Measurements from ENCODE around the gene SCLY. TPM values are rescaled to one million over a fixed set of nuclear protein-coding genes. Genes with fewer than 3 reads are reported as not detected.

The SCLY gene
- total and polyA plus RNA-seq, 7 donors: 4.6 to 10.1 (median 6.5) TPM

DNA sequence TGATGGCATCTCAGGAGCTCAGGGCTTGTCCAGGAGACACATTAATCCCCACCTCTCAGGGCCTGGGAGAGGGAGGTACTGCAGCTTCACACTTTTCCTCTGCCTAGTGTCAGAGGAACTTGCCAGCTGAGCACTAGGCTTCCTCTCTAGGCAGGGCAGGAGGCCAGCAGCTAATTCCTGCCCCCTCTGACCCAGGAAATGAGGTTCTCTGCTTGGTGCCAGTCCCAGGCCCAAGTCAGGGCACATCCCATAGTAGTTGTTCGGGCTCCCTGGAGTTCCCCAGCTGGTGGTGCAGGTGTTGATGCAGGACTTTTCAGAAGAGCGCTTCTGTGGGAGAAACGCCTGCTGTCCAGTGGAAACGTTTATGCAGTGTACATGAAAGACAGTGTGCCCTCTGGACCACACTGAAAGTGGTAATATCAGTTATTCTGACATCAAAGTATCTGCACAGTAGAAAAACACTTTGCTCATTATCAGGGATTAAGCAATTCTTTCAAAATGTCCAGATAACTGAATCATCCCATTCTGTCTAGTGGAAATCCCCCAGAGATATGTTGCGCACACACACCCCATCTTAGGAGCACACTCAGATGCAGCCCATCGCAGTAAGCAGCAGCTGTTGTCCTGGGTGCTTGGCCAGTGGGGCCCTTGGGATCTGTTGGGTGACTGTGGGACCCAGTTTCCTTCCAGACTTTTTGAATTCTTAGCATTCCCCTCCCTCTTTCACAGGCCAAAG lies 17.8 kb upstream of the SCLY start:
- Histone ChIP-seq H3K27ac (no peak overlapping the region), H3K27me3 (ENCODE audit: insufficient read depth in 3 of 3, low read length in 2 of 3) (no peaks in the 10 kb centered on the region), H3K9me3 (no peaks in the 10 kb centered on the region), H3K4me3 (no peak overlapping the region), H3K36me3 (ENCODE audit: insufficient read depth in 1 of 2, low read depth in 1 of 2) (peaks cover 2 to 74% of the 10 kb centered on the region in 2 donors), H3K4me1 (no peaks in the 10 kb centered on the region)
- intact Hi-C loops (cut with DNase I): no loop called here
- TF ChIP-seq, protein P1, sequence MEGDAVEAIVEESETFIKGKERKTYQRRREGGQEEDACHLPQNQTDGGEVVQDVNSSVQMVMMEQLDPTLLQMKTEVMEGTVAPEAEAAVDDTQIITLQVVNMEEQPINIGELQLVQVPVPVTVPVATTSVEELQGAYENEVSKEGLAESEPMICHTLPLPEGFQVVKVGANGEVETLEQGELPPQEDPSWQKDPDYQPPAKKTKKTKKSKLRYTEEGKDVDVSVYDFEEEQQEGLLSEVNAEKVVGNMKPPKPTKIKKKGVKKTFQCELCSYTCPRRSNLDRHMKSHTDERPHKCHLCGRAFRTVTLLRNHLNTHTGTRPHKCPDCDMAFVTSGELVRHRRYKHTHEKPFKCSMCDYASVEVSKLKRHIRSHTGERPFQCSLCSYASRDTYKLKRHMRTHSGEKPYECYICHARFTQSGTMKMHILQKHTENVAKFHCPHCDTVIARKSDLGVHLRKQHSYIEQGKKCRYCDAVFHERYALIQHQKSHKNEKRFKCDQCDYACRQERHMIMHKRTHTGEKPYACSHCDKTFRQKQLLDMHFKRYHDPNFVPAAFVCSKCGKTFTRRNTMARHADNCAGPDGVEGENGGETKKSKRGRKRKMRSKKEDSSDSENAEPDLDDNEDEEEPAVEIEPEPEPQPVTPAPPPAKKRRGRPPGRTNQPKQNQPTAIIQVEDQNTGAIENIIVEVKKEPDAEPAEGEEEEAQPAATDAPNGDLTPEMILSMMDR (IDR thresholded peaks at IDR 0.05): no peak
- peak in 1 of 4 donors; percentile 7 for ATAC-seq
- no peak for DNase-seq
- WGBS, 3 donors: 83 to 86% (median 84%) methylated on average over 6 of the region's 6 CpGs

DNA sequence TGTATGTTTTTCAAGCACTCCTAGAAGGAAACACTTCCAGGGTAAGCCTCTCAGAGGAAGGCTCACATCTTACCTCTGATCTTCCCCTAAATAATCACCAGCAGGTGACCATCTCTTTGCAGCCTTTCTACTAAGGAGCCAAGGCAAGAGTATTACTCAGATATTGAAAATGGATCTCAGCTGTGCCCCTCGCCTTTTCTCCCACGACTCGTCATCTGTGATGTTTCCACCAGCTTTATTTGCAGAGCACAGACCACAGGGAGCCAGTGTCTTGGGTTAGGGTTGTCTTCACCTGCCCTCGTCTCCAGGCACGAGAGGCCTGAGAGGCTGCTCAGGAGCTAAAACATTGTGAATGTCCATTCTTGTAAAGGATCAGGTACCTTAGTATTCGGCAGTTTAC lies 16.9 kb upstream of the SCLY start:
- WGBS, 3 donors: 92 to 93% (median 93%) methylated on average over 6 of the region's 6 CpGs
- intact Hi-C loops (cut with DNase I): no loop called here

DNA sequence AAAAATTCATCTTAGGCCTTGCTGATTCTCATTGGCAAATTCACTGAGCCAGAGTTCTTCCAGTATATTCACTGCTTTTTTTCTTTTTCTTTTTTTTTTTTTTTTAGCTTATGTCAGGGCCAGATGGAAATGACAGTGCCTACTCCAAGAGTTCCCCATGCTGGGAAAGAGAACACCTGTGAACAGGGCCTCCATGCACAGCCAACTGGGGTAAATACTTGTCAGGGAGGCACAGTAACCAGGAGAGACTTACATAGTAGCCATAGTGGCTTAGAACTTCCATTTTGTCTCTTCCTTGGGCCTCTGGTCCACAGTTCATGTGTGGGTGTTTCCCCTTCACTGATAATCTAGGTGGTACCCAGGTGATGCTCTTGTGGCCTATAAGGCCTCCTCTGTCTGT lies 15.2 kb upstream of the SCLY start:
- Histone ChIP-seq H3K27me3 (ENCODE audit: insufficient read depth in 3 of 3, low read length in 2 of 3) (no peaks in the 10 kb centered on the region), H3K27ac (no peak overlapping the region), H3K4me1 (no peaks in the 10 kb centered on the region), H3K36me3 (ENCODE audit: insufficient read depth in 1 of 2, low read depth in 1 of 2) (peaks cover 2 to 54% of the 10 kb centered on the region in 2 donors), H3K9me3 (no peaks in the 10 kb centered on the region), H3K4me3 (no peak overlapping the region)
- TF ChIP-seq, protein P1 (IDR thresholded peaks at IDR 0.05): no peak
- intact Hi-C loops (cut with DNase I): no loop called here
- ATAC-seq (no peak), DNase-seq (no peak)

More for the DNA sequence above, 16.9 kb upstream of the SCLY start:
- H3K36me3 ChIP-seq (ENCODE audit: insufficient read depth in 1 of 2, low read depth in 1 of 2): peaks cover 2 to 67% of the 10 kb centered on the region in 2 donors
- DNase-seq (no peak), ATAC-seq (no peak)
- no peaks in the 10 kb centered on the region for H3K27me3 ChIP-seq (ENCODE audit: insufficient read depth in 3 of 3, low read length in 2 of 3)
- no peak overlapping the region for H3K4me3 ChIP-seq
- TF ChIP-seq, protein P1 (IDR thresholded peaks at IDR 0.05): no peak
- H3K9me3 ChIP-seq: no peaks in the 10 kb centered on the region
- no peaks in the 10 kb centered on the region for H3K4me1 ChIP-seq
- H3K27ac ChIP-seq: no peak overlapping the region

DNA sequence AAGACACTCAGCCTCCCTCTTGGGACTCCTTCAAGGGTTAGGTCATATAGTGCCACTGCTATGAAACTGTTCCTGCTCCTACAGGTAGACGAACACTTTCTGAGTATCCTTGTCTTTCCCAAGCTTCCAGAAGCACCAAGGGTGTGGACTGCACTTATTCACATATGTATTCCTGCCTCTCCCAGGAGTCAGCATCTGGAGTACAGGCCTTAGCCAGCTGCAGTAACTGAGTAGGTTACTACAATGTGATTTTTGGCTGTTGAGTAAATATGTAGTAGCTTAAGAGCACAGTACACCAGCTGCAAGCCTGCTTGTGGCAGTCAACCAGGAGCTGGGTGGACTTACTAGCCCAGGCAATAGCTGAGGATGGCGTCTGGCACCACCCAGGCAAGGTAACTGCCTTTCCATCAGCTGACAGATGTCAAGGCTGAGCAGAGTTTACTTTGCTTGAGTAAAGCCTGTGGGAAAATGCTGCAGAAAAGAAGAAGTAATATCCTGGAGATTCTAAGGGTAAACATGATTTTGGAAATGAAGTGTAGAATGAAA lies 14.0 kb upstream of the SCLY start:
- no peaks in the 10 kb centered on the region for H3K27me3 ChIP-seq (ENCODE audit: insufficient read depth in 3 of 3, low read length in 2 of 3)
- H3K4me1 ChIP-seq: no peaks in the 10 kb centered on the region
- no peak overlapping the region for H3K27ac ChIP-seq
- TF ChIP-seq, protein P1 (IDR thresholded peaks at IDR 0.05): no peak
- DNase-seq (no peak), ATAC-seq (no peak)
- intact Hi-C loops (cut with DNase I): no loop called here
- no peaks in the 10 kb centered on the region for H3K9me3 ChIP-seq
- H3K4me3 ChIP-seq: no peak overlapping the region
- 83 to 91% (median 88%) methylated on average over 2 of the region's 2 CpGs for WGBS, 3 donors
- H3K36me3 ChIP-seq (ENCODE audit: insufficient read depth in 1 of 2, low read depth in 1 of 2): peaks cover 2 to 42% of the 10 kb centered on the region in 2 donors

Measured in psoas muscle (tissue), 8 donors.